ENCODE results near the gene PFKFB3. TPM values are rescaled to one million over a fixed set of nuclear protein-coding genes. Genes with fewer than 3 reads are reported as not detected.

PFKFB3 gene
- total RNA-seq, 4 donors from 2014 or later = 8.4 to 11.8 (median 9.4) TPM

DNA sequence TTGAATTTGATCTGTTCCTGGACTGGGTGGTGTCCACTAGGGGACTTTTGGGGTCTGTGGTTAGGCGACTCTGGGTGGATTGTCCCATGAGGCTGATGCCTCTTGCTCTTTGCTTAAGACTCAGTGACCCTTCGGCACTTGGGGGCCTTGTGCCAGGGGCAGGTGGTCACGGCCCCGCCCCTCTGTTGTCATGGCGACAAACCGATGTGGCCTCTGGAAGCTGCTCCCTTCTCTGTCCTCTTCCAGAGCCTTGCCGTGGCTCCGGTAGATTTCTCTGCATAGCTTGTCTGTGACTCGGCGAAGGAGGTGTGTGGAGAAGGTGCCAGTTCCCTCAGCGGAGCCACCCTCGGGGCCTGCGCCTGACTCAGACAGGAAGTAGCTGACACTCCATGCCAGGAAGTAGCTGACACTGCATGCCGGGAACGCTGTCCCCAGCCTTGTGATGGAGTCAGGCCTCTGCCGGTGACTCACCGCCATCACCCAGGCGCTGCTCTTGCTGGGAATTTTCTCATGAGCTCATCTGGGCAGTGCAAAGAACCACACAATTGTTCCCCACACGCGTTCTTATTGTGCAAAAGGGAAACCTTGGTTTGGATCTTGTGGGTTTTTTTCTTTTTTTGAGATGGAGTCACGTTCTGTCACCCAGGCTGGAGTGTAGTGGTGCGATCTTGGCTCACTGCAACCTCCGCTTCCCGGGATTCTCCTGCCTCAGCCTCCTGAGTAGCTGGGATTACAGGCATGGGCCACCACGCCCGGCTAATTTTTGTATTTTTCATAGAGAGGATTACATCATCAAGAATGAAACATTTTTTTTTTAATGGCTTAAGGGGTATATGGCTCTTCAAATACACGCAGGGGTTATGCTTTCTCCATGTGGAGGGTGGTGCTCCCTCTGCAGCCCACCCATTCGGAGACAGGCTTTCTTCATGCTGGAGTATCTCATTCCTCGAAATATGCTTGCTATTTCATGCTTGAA lies 72.6 kb downstream of the PFKFB3 start:
- Histone ChIP-seq H3K9me3 (no peaks in the 10 kb centered on the region), H3K4me1 (peaks cover 0 to 3% of the 10 kb centered on the region in 2 donors), H3K4me3 (replicated peaks in 1 of 3) (no peak overlapping the region), H3K36me3 (no peaks in the 10 kb centered on the region), H3K27me3 (no peaks in the 10 kb centered on the region), H3K27ac (peak overlapping the region in 2 of 3 donors; percentile 36 to 64)
- peak; percentile 49 to 53 for DNase-seq
- intact Hi-C loops (cut with DNase I) = no loop called here
- WGBS, 2 donors = 82 to 86% methylated on average over 18 to 23 of the region's 29 CpGs
- TF ChIP-seq POLR2A (IDR thresholded peaks at IDR 0.05) = no peak
- TF ChIP-seq, protein P1, sequence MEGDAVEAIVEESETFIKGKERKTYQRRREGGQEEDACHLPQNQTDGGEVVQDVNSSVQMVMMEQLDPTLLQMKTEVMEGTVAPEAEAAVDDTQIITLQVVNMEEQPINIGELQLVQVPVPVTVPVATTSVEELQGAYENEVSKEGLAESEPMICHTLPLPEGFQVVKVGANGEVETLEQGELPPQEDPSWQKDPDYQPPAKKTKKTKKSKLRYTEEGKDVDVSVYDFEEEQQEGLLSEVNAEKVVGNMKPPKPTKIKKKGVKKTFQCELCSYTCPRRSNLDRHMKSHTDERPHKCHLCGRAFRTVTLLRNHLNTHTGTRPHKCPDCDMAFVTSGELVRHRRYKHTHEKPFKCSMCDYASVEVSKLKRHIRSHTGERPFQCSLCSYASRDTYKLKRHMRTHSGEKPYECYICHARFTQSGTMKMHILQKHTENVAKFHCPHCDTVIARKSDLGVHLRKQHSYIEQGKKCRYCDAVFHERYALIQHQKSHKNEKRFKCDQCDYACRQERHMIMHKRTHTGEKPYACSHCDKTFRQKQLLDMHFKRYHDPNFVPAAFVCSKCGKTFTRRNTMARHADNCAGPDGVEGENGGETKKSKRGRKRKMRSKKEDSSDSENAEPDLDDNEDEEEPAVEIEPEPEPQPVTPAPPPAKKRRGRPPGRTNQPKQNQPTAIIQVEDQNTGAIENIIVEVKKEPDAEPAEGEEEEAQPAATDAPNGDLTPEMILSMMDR (IDR thresholded peaks at IDR 0.05) = no peak

DNA sequence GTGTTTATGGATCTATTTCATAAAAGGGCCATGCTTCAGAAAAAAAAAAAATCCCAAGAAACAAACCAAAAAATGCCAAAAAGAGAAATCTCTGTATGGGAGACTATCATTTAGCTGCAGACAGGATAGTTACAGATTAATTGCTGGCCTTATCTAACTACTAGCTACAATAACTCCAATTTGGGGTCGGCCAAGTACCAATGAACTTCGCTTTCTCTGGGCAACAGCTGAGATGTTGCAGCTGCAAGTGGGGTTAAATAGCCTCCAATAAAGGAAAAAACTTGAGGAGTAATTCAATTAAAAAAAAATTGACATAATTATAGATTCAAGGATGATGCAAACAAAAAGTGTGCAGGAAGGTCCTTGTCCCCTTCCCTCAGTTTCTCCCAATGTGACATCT lies 73.6 kb downstream of the PFKFB3 start:
- Histone ChIP-seq H3K36me3 (no peaks in the 10 kb centered on the region), H3K4me1 (peaks cover 0 to 3% of the 10 kb centered on the region in 2 donors), H3K4me3 (replicated peaks in 1 of 3) (no peak overlapping the region), H3K27ac (no peak overlapping the region), H3K27me3 (no peaks in the 10 kb centered on the region), H3K9me3 (no peaks in the 10 kb centered on the region)
- TF ChIP-seq POLR2A (IDR thresholded peaks at IDR 0.05) = no peak
- TF ChIP-seq, protein P1 (IDR thresholded peaks at IDR 0.05) = no peak
- DNase-seq = no peak
- WGBS, 2 donors = 95 to 97% methylated on average over 2 of the region's 2 CpGs
- intact Hi-C loops (cut with DNase I) = no loop called here

DNA sequence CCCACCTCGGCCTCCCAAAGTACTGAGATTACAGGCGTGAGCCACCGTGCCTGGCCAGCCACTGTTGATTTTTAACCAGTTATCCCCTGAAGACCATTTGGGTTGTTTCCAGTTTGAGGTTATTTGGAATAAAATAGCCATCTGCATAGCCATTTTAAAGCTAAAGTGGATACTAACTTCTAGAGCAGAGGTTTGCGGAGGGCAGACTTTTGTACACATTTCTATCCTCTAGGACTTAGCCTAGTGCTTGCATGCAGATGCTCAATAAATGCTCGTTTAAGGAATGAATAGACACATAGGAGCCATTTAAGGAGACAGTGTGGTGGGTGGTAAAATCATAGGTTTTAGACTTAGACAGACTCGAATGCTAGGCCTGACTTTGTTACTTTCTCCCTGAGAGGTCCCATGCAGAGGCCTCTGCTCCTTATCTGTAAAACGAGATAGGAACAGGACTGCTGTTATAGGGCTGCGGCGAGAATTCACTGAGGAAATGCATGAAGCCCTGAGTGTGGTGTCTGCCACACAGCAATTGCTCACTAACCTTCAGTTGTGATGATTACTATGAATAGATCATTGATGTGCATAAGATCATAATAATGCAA lies 75.9 kb downstream of the PFKFB3 start:
- no peak for TF ChIP-seq POLR2A (IDR thresholded peaks at IDR 0.05)
- TF ChIP-seq, protein P1 (IDR thresholded peaks at IDR 0.05) = no peak
- Histone ChIP-seq H3K36me3 (no peaks in the 10 kb centered on the region), H3K27ac (no peak overlapping the region), H3K27me3 (no peaks in the 10 kb centered on the region), H3K9me3 (no peaks in the 10 kb centered on the region), H3K4me1 (peaks cover 0 to 3% of the 10 kb centered on the region in 2 donors), H3K4me3 (replicated peaks in 1 of 3) (no peak overlapping the region)
- intact Hi-C loops (cut with DNase I) = no loop called here
- DNase-seq = no peak
- 81 to 87% methylated on average over 9 of the region's 9 CpGs for WGBS, 2 donors

- no peak for DNase-seq
- no peaks in the 10 kb centered on the region for H3K9me3 ChIP-seq
- H3K4me1 ChIP-seq = peaks cover 0 to 3% of the 10 kb centered on the region in 2 donors
- no peak overlapping the region for H3K27ac ChIP-seq
- no peak overlapping the region for H3K4me3 ChIP-seq (replicated peaks in 1 of 3)
- intact Hi-C loops (cut with DNase I) = no loop called here
- H3K36me3 ChIP-seq = no peaks in the 10 kb centered on the region
- no peaks in the 10 kb centered on the region for H3K27me3 ChIP-seq
- TF ChIP-seq, protein P1 (IDR thresholded peaks at IDR 0.05) = no peak
- TF ChIP-seq POLR2A (IDR thresholded peaks at IDR 0.05) = no peak
- WGBS, 2 donors = 73 to 75% methylated on average over 15 of the region's 15 CpGs
Observed at GRCh38 chr10:6279540-6280267, 77.0 kb downstream of the PFKFB3 start.
